Adrenal gland (tissue), 12 donors: ENCODE measurements around the gene PRKG1. TPM values are rescaled to one million over a fixed set of nuclear protein-coding genes. Genes with fewer than 3 reads are reported as not detected.
A peak's percentile ranks its signal among the peaks of the same experiment; 100 is the strongest.

Experiments used
- DNase-seq, 7 donors: peaks; one replicate each; pipeline ENCODE4 v3.0.0-alpha.2; 2019 to 2020
- H3K27ac ChIP-seq, 5 donors: fragments of 200-600 bp; sonication (generic) in 4 of 5; 1 replicate in 3 of 5; 2 replicates in 2 of 5; pipeline versions ENCODE4 v1.5.1 to v1.8.0; 2016 to 2020; ENCODE audit warnings: mild to moderate bottlenecking in 1 of 5
- H3K27me3 ChIP-seq: fragments of 200-600 bp; 2 replicates; pipeline ENCODE4 v1.8.0; 2021
- H3K36me3 ChIP-seq, 2 donors: fragments of 200-600 bp; replicated peaks in 1 of 2; 1 replicate in 1 of 2; 2 replicates in 1 of 2; pipeline versions ENCODE4 v1.5.1 to v1.8.0; 2018 to 2022
- H3K4me1 ChIP-seq, 2 donors: fragments of 200-600 bp; replicated peaks in 1 of 2; 1 replicate in 1 of 2; 2 replicates in 1 of 2; pipeline versions ENCODE4 v1.5.1 to v1.8.0; 2018 to 2021
- H3K4me3 ChIP-seq, 4 donors: fragments of 200-600 bp; sonication (generic) in 3 of 4; one replicate each; pipeline ENCODE4 v1.5.1; 2016 to 2018
- H3K9me3 ChIP-seq, 3 donors: fragments of 200-600 bp; sonication (generic) in 1 of 3; replicated peaks in 1 of 3; 1 replicate in 2 of 3; 2 replicates in 1 of 3; pipeline versions ENCODE4 v1.5.1 to v1.8.0; 2016 to 2021
- CTCF ChIP-seq, 6 experiments: fragments of 450-650 bp in 4 of 6; fragments of 200-600 bp in 2 of 6; sonication (generic) in 1 of 6; IDR thresholded peaks; 1 replicate in 5 of 6; 2 replicates in 1 of 6; pipeline versions ENCODE4 v1.5.1 to v1.8.0; 2016 to 2021; ENCODE audit warnings: antibody characterized with exemption in 6 of 6, mild to moderate bottlenecking in 2 of 6, moderate library complexity in 1 of 6
- POLR2A ChIP-seq, 2 donors: fragments of 450-650 bp; IDR thresholded peaks; one replicate each; pipeline ENCODE4 v1.6.1; 2017; ENCODE audit warnings: antibody characterized with exemption in 2 of 2, mild to moderate bottlenecking in 2 of 2, moderate library complexity in 1 of 2
- WGBS, 4 donors: extraction: QIAGEN DNeasy Blood & Tissue Kit in 2 of 4; methylation state at CpG; one replicate each; pipeline versions ENCODE4 v1.1.5 to v1.1.7; 2013 to 2017; 5-methylcytosine and 5-hydroxymethylcytosine counted together
- intact Hi-C, 2 donors: fragments of 100-400 bp; cut with DNase I; formaldehyde crosslinking; loops; one replicate each; pipeline versions ENCODE4 v1.14.1 to v1.15.0; 2022 to 2023
- polyA plus RNA-seq, 3 donors: library from polyadenylated mRNA; stranded (reverse); fragments of 200-250 nt in 2 of 3; fragments of 350-450 nt in 1 of 3; fragmentation: Illumina TruSeq in 1 of 3; extraction: RNeasy Lipid Tissue Mini Kit (QIAGEN cat#74804) in 1 of 3; gene quantifications; one replicate each; pipeline ENCODE4 v1.2.3, GENCODE V29; 2013 to 2014
- total RNA-seq, 9 donors: library from RNA; depleted of rRNA in 4 of 9; stranded (reverse); fragments of >200 nt in 4 of 9; fragments of 120-200 nt in 1 of 9; fragmentation: NEBNext Ultra II Directional in 1 of 9; extraction: Animal tissue kit (Norgen Biotek cat#: 25700) in 1 of 9; gene quantifications; one replicate each; pipeline versions ENCODE4 v1.1.0 to v1.2.4, GENCODE V29; 2013 to 2023
- donor health status: healthy with polysubstance abuse.
- donor health status: Bipolar disorder and iron deficiency.
- donor health status: DM: yes; HTN: yes; CAD: no.
- donor health status: DM: no; HTN: no; CAD: no.
- donor health status: DM: no; HTN: no; CAD: no.
- donor health status: DM: yes; HTN: yes; CAD: no.

PRKG1 gene
- total and polyA plus RNA-seq, 12 donors: 6.9 to 104 (median 29.7) TPM

GRCh38 chr10:51691135-51691534 is 616.8 kb downstream of the PRKG1 start:
- H3K4me3 ChIP-seq: no peak overlapping the region
- no peak overlapping the region for H3K27ac ChIP-seq
- TF ChIP-seq CTCF (IDR thresholded peaks at IDR 0.05): no peak
- TF ChIP-seq POLR2A (IDR thresholded peaks at IDR 0.05): no peak
- H3K27me3 ChIP-seq: no peaks in the 10 kb centered on the region
- H3K9me3 ChIP-seq: no peaks in the 10 kb centered on the region
- no peaks in the 10 kb centered on the region for H3K36me3 ChIP-seq
- peaks cover 0 to 8% of the 10 kb centered on the region in 2 donors for H3K4me1 ChIP-seq
- 36 to 45% (median 42%) methylated on average over 4 of the region's 4 CpGs for WGBS, 4 donors
- DNase-seq: peak in 4 of 7 donors; percentile 26 to 48 (median 37)
- intact Hi-C loops: no loop called here

GRCh38 chr10:51694086-51694768 is 619.9 kb downstream of the PRKG1 start:
- H3K36me3 ChIP-seq: no peaks in the 10 kb centered on the region
- TF ChIP-seq POLR2A (IDR thresholded peaks at IDR 0.05) (no peak), CTCF (IDR thresholded peaks at IDR 0.05) (no peak)
- WGBS, 4 donors: 54 to 70% (median 65%) methylated on average over 5 of the region's 5 CpGs
- no peak overlapping the region for H3K4me3 ChIP-seq
- no peaks in the 10 kb centered on the region for H3K9me3 ChIP-seq
- H3K27me3 ChIP-seq: no peaks in the 10 kb centered on the region
- peaks cover 16 to 33% of the 10 kb centered on the region in 2 donors for H3K4me1 ChIP-seq
- no peak for DNase-seq
- intact Hi-C loops: no loop called here
- H3K27ac ChIP-seq: no peak overlapping the region

- intact Hi-C loops: no loop called here
Observed at GRCh38 chr10:51696251-51696650, 622.0 kb downstream of the PRKG1 start.

More at GRCh38 chr10:51696251-51696650, 622.0 kb downstream of the PRKG1 start:
- 84 to 89% (median 88%) methylated on average over 1 of the region's 1 CpG for WGBS, 4 donors
- H3K36me3 ChIP-seq: no peaks in the 10 kb centered on the region
- H3K9me3 ChIP-seq: no peaks in the 10 kb centered on the region
- H3K27me3 ChIP-seq: no peaks in the 10 kb centered on the region
- H3K27ac ChIP-seq: no peak overlapping the region
- H3K4me3 ChIP-seq: no peak overlapping the region
- H3K4me1 ChIP-seq: peaks cover 16 to 42% of the 10 kb centered on the region in 2 donors
- no peak for DNase-seq
- TF ChIP-seq POLR2A (IDR thresholded peaks at IDR 0.05) (no peak), CTCF (IDR thresholded peaks at IDR 0.05) (no peak)
